Hepatocyte (in vitro differentiated cells): ENCODE results near the gene FBLN2. TPM values are rescaled to one million over a fixed set of nuclear protein-coding genes. Genes with fewer than 3 reads are reported as not detected.

ENCODE experiments used
- DNase-seq: peaks from one replicate; pipeline ENCODE4 v3.0.0-alpha.2; 2016; ENCODE audit warnings: low spot score
- H2AFZ ChIP-seq: fragments of 200-600 bp; sonication (generic); 2 replicates; pipeline ENCODE4 v1.6.0; 2016; ENCODE audit warnings: antibody characterized with exemption, mild to moderate bottlenecking
- H3K27ac ChIP-seq: fragments of 200-600 bp; sonication (generic); 2 replicates; pipeline ENCODE4 v1.5.1; 2016; ENCODE audit warnings: mild to moderate bottlenecking
- H3K27me3 ChIP-seq: fragments of 200-600 bp; sonication (generic); 2 replicates; pipeline ENCODE4 v1.6.1; 2016
- H3K36me3 ChIP-seq: fragments of 200-600 bp; sonication (generic); replicated peaks from 2 replicates; pipeline ENCODE4 v1.5.1; 2016; ENCODE audit warnings: low read depth; ENCODE audit not compliant: insufficient read depth
- H3K4me1 ChIP-seq: fragments of 200-600 bp; sonication (generic); 2 replicates; pipeline ENCODE4 v1.5.1; 2016; ENCODE audit warnings: mild to moderate bottlenecking, moderate library complexity; ENCODE audit not compliant: insufficient read depth
- H3K4me2 ChIP-seq: fragments of 200-600 bp; sonication (generic); 2 replicates; pipeline ENCODE4 v1.6.0; 2016
- H3K4me3 ChIP-seq: fragments of 200-600 bp; sonication (generic); 2 replicates; pipeline ENCODE4 v1.5.1; 2016; ENCODE audit warnings: mild to moderate bottlenecking
- H3K79me2 ChIP-seq: fragments of 200-600 bp; sonication (generic); 2 replicates; pipeline ENCODE4 v1.6.0; 2017; ENCODE audit warnings: mild to moderate bottlenecking
- H3K9me2 ChIP-seq: fragments of 200-600 bp; sonication (generic); replicated peaks from 2 replicates; pipeline ENCODE4 v1.6.0; 2017; ENCODE audit warnings: mild to moderate bottlenecking; ENCODE audit not compliant: insufficient read depth
- H3K9me3 ChIP-seq: fragments of 200-600 bp; sonication (generic); 2 replicates; pipeline ENCODE4 v1.5.1; 2016; ENCODE audit warnings: low read depth, mild to moderate bottlenecking
- H4K20me1 ChIP-seq: fragments of 200-600 bp; sonication (generic); 2 replicates; pipeline ENCODE4 v1.6.0; 2016; ENCODE audit warnings: mild to moderate bottlenecking; ENCODE audit not compliant: insufficient read depth, poor library complexity, severe bottlenecking
- CTCF ChIP-seq: fragments of 200-600 bp; sonication (generic); IDR thresholded peaks from 2 replicates; pipeline ENCODE4 v1.5.1; 2016; ENCODE audit warnings: antibody characterized with exemption, mild to moderate bottlenecking; ENCODE audit not compliant: poor library complexity
- EZH2 ChIP-seq: fragments of 200-600 bp; sonication (generic); IDR thresholded peaks from 2 replicates; pipeline ENCODE4 v1.6.1; 2016; ENCODE audit warnings: antibody characterized with exemption, mild to moderate bottlenecking, borderline replicate concordance
- EZH2phosphoT487 ChIP-seq: fragments of 200-600 bp; sonication (generic); IDR thresholded peaks from one replicate; pipeline ENCODE4 v1.6.1; 2018; ENCODE audit warnings: antibody characterized with exemption, mild to moderate bottlenecking, low read depth, moderate library complexity; ENCODE audit not compliant: unreplicated experiment, severe bottlenecking
- whole genome bisulfite sequencing: methylation state at CpG from one replicate; pipeline ENCODE4 v1.1.6; 2016; ENCODE audit warnings: low lambda C conversion rate; ENCODE audit errors: missing lambda C conversion rate; 5-methylcytosine and 5-hydroxymethylcytosine counted together
- polyA plus RNA-seq: library from polyadenylated mRNA; unstranded; fragments of >200 nt; fragmentation: Nextera tagmentation; extraction: Ambion mirVana; gene quantifications from 2 replicates; pipeline ENCODE4 v1.2.1, GENCODE V29; 2016
- total RNA-seq: library from RNA; depleted of rRNA; stranded (reverse); fragments of >200 nt; gene quantifications from 2 replicates; pipeline ENCODE4 v1.2.3, GENCODE V29; 2014

FBLN2 gene
- total and polyA plus RNA-seq, 2 experiments from 2014 or later: 75.8 to 76.2 TPM

DNA sequence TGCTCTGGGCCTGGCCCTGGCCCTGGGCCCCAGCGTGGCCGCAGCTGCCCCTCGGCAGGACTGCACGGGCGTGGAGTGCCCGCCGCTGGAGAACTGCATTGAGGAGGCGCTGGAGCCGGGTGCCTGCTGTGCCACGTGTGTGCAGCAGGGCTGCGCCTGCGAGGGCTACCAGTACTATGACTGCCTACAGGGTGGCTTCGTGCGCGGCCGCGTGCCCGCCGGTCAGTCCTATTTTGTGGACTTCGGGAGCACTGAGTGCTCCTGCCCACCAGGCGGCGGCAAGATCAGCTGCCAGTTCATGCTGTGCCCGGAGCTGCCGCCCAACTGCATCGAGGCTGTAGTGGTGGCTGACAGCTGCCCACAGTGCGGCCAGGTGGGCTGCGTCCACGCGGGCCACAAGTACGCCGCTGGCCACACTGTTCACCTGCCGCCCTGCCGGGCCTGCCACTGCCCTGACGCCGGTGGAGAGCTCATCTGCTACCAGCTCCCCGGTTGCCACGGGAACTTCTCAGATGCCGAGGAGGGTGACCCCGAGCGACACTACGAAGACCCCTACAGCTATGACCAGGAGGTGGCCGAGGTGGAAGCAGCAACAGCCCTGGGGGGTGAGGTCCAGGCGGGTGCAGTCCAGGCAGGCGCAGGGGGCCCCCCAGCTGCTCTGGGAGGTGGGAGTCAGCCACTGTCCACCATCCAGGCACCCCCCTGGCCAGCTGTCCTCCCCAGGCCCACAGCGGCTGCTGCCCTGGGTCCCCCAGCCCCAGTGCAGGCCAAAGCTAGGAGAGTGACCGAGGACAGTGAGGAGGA is 21.7 kb downstream of the FBLN2 start:
- H3K4me3 ChIP-seq: no peak overlapping the region
- no peak overlapping the region for H3K27ac ChIP-seq
- no peak for DNase-seq
- TF ChIP-seq EZH2phosphoT487 (no peak), CTCF (no peak), EZH2 (no peak)
- no peaks in the 10 kb centered on the region for H3K27me3 ChIP-seq
- no peaks in the 10 kb centered on the region for H3K9me2 ChIP-seq
- whole genome bisulfite sequencing: 94% methylated on average over 45 of the region's 46 CpGs
- no peaks in the 10 kb centered on the region for H3K36me3 ChIP-seq
- H3K9me3 ChIP-seq: no peaks in the 10 kb centered on the region
- H3K4me1 ChIP-seq: peaks cover 20% of the 10 kb centered on the region
- no peaks in the 10 kb centered on the region for H4K20me1 ChIP-seq
- H3K79me2 ChIP-seq: no peaks in the 10 kb centered on the region
- H2AFZ ChIP-seq: no peak overlapping the region
- no peak overlapping the region for H3K4me2 ChIP-seq

- DNase-seq: no peak
- Histone ChIP-seq H3K4me3 (no peak overlapping the region), H3K4me1 (peaks cover 25% of the 10 kb centered on the region), H3K79me2 (no peaks in the 10 kb centered on the region), H4K20me1 (no peaks in the 10 kb centered on the region), H3K9me3 (no peaks in the 10 kb centered on the region), H3K27ac (no peak overlapping the region), H3K36me3 (no peaks in the 10 kb centered on the region), H2AFZ (no peak overlapping the region), H3K4me2 (no peak overlapping the region), H3K27me3 (no peaks in the 10 kb centered on the region), H3K9me2 (no peaks in the 10 kb centered on the region)
- TF ChIP-seq CTCF (no peak), EZH2 (no peak)
- WGBS: 89% methylated on average over 11 of the region's 11 CpGs
Measured at GRCh38 chr3:13571264-13571663, 22.3 kb downstream of the FBLN2 start.

GRCh38 chr3:13571831-13572750 is 23.2 kb downstream of the FBLN2 start:
- DNase-seq: no peak
- Histone ChIP-seq H4K20me1 (no peaks in the 10 kb centered on the region), H3K36me3 (no peaks in the 10 kb centered on the region), H3K9me3 (no peaks in the 10 kb centered on the region), H3K4me1 (peaks cover 25% of the 10 kb centered on the region), H3K79me2 (no peaks in the 10 kb centered on the region), H2AFZ (no peak overlapping the region), H3K4me2 (no peak overlapping the region), H3K9me2 (no peaks in the 10 kb centered on the region), H3K4me3 (no peak overlapping the region), H3K27me3 (no peaks in the 10 kb centered on the region), H3K27ac (no peak overlapping the region)
- 92% methylated on average over 18 of the region's 18 CpGs for WGBS
- no peak for TF ChIP-seq EZH2
- TF ChIP-seq EZH2phosphoT487: no peak
- TF ChIP-seq CTCF: no peak
